D721Med (cell line): Measurements from ENCODE around the gene SMIM21.

ENCODE experiments used
- DNase-seq: peaks from one replicate; pipeline ENCODE4 v3.0.0; 2011; ENCODE audit warnings: low spot score; ENCODE audit not compliant: insufficient read length
- FAIRE-seq: peaks from 2 replicates; lab custom pipeline; 2011; peaks lifted over from hg19 to GRCh38; lab: Jason Lieb, UNC
- TF ChIP-seq, protein P1 (sequence below): IDR thresholded peaks from 2 replicates; pipeline ENCODE4 v1.5.1; 2012; ENCODE audit warnings: mild to moderate bottlenecking, control low read depth; ENCODE audit not compliant: insufficient read depth; ENCODE audit errors: missing control alignments

SMIM21 gene

DNA sequence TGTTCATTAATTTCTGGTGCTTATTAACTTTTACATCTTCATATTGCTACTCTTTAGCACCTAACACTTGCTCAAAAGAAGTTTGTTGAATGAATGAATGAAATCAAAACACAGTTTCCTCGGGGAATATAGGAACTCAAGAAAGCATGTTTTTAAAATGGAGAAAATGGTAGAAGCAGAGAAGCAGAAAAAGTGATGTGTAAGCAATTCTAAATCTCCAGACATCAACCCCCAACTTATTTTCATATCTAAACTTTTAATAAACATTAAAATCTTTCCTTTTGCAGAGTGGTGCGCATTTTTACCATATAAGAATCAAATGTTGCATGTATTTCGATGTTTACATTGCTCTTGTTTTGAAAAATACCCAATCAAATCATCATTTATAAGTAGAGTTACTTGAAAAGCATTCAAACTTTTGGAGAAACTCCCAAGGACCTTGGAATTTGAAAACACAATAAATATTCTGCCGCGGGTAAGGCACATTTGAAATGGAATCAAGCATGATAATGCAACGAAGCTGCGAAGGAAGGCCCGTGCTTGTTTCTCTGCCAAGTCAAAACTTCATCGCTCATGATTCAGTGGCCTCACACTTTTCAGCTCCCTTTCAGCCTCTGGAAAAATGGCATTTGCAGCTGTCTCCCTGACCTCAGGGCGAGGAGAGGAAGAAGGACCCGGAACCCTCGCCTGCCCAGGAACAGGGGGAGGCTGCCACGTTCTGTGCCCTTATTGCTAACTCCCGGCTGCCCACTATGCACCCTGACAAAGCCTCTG is 26.7 kb upstream of the SMIM21 start:
- no peak for DNase-seq
- FAIRE-seq: no peak

DNA sequence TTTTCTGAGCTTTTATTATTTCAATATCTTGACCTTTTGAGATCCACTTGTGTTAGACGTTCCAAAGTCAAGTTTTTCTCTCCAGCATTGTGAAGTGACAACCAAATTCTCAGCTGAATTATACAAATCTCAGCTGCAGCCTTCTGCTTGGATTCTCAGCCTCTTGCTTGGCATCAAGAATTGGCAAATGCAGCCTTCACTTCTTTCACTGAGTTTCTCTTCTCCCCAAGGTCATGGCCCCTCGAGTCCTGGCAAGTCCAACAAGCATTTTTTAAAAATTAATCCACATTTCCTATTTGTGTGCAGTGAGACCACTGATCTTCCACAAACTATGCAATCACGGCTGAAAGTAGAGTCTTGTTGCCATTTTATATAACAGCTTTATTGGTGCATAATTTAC is 23.4 kb upstream of the SMIM21 start:
- TF ChIP-seq, protein P1, sequence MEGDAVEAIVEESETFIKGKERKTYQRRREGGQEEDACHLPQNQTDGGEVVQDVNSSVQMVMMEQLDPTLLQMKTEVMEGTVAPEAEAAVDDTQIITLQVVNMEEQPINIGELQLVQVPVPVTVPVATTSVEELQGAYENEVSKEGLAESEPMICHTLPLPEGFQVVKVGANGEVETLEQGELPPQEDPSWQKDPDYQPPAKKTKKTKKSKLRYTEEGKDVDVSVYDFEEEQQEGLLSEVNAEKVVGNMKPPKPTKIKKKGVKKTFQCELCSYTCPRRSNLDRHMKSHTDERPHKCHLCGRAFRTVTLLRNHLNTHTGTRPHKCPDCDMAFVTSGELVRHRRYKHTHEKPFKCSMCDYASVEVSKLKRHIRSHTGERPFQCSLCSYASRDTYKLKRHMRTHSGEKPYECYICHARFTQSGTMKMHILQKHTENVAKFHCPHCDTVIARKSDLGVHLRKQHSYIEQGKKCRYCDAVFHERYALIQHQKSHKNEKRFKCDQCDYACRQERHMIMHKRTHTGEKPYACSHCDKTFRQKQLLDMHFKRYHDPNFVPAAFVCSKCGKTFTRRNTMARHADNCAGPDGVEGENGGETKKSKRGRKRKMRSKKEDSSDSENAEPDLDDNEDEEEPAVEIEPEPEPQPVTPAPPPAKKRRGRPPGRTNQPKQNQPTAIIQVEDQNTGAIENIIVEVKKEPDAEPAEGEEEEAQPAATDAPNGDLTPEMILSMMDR: no peak
- DNase-seq: no peak
- FAIRE-seq: no peak

More for the DNA sequence above, 26.7 kb upstream of the SMIM21 start:
- TF ChIP-seq, protein P1: no peak

DNA sequence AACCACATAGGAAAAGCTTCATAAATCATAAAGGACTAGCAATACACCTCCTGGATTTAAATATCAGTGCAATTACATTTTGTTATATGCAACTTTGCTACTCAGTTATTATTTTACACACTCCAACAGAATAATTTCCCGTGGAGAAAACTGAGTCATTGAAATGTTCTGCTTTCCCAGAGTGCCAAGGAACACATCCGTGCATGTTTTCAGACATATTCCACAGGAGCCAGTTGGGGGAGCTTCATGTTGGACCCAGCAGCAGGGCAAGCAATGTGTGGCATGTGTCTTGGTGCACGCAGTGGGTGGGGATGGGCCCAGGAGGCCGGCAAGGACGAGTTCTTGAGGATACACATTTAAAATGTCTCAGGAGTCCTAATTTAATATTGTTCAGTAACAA is 14.4 kb upstream of the SMIM21 start:
- DNase-seq (no peak), FAIRE-seq (no peak)
- TF ChIP-seq, protein P1: no peak

DNA sequence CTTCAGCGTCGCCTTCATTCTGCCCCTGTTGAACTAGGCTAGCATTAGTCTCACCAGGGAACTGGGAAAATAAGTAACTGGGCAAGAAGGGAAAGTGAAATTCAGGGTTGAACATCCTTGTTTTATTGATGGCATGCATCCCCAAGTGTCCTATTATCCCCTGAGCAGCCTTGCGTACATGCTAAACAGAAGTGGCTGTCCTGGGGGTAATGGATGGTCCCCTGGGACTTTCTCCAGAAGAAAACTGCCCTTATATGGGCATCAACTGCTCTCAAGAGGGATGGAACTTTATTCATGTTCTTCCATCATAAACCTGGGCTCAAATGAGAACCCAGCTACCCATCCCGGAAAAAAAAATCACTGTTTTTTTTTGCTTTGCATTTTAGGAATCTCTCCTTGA is 11.8 kb upstream of the SMIM21 start:
- DNase-seq (no peak), FAIRE-seq (no peak)

DNA sequence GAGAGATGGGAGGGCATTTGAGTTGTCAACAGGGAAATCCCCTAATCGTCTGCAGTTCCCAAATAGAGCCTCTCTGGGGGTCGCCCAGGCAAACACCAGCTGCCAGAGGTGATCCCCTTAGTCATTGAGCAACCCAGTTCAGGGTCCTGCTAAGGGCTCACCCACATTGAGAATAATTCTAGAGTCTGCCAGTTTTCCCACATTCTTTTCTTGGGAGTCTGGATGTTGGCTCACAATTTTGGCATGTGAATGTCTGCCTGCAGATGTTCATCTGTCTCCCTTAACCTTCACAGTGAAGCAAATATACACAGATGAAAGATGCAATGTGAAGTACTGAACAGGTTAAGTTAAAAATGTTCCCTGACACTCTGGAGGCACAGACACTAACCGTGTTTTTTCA is 11.4 kb upstream of the SMIM21 start:
- DNase-seq (no peak), FAIRE-seq (no peak)
- TF ChIP-seq, protein P1: no peak

More for the DNA sequence above, 11.8 kb upstream of the SMIM21 start:
- TF ChIP-seq, protein P1: no peak

DNA sequence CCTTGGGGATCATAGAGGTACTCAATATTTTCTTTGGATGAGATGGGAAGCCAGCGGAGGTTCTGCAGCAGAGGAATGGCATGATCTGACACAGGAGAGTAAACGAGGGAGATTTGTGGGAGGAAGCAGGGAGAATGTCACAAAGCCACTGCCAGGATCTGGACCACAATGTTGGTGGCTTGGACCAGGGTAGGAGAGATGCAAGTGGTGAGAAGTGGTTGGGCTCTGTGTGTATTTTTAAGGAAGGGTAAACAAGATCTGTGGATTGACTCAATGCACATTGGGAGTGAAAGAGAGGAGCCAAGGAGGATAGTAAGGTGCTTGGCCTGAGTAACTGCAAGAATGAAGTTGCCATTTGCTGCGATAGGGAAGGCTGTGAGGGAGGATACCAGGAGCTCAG is 10.5 kb upstream of the SMIM21 start:
- DNase-seq (no peak), FAIRE-seq (no peak)
- TF ChIP-seq, protein P1: no peak

DNA sequence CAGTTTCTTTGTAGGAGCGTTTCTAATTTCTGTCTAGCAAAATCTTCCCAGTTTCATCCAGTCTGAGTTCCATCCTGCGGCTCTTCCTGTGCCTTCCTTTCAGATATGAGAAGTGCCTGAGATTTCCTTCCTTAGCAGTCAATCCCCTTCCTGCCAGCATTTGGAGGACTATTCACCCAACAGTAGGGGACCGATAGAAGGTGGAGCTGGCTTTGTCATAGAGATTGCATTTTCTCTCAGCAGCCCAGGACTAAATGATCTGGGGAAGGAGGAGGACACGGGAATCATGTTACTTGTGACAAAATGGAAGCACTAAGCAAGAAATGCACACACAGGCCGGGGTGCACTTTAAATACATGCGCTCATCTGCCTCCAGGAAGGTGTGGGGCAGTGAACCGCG is 5.6 kb upstream of the SMIM21 start:
- DNase-seq: no peak
- TF ChIP-seq, protein P1: no peak
- FAIRE-seq: no peak
